Astrocyte (in vitro differentiated cells and primary cell): ENCODE data around the gene HIRA.

Experiments
- CTCF ChIP-seq: IDR thresholded peaks from 2 replicates; pipeline ENCODE4 v1.5.1; 2011; ENCODE audit warnings: low read depth, mild to moderate bottlenecking, inconsistent platforms, low read length, moderate library complexity; ENCODE audit not compliant: insufficient read depth
- EZH2 ChIP-seq: IDR thresholded peaks from 2 replicates; pipeline ENCODE4 v1.6.1; 2012; ENCODE audit warnings: mild to moderate bottlenecking, low read length, inconsistent platforms; ENCODE audit not compliant: insufficient read depth

- TF ChIP-seq EZH2 (no peak), CTCF (no peak)
These were observed 48.2 kb downstream of the HIRA start for GRCh38 chr22:19383292-19383691.
